Anterior cingulate cortex (tissue), 58 donors: Measurements from ENCODE around the gene BBS12.

ENCODE experiments used
- DNase-seq, 58 donors: peaks; one replicate each; lab custom pipeline; 2025; lab: John Stamatoyannopoulos, UW

BBS12 gene

DNA sequence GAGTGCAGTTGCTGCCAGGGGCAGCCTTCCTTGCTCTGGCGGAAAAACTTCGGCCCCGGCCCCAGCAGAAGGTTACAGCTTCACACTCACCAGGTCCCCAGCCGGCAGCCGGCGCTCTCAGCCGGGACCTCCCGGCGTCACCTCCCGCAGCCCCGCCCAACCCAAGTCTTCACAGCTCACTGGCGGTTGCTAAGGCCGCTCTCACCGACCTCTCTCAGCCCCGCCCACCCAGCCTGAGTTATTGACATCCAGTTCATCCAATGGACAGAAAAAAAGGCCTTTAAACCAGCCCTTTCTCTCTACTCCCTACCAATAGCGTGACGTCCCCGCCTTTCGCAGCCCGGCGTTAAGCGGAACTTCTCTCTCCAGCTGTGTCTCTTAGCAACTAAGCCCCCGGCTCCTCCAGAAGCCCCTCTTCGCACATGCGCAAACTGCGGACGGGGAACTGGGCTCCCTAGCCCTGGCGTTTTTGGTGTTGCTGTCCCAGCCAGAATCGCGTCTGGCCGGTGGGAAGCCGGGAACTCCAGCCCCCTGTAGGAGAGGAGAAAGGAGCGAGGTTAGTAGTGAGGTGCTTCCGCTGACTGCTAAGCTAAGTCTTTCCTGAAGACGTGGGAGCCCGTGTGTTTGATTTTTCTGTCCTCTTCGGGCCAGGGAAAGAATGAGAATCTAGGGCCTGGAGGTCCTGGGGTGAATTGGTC, at the start of gene BBS12:
Gene BBS12, plus strand, starts transcription at position 376 of the 698 bp plus-strand sequence. CDS start 9,189 bp downstream, outside the sequence.
- DNase-seq = peak; percentile 73 to 100 (median 98)

DNA sequence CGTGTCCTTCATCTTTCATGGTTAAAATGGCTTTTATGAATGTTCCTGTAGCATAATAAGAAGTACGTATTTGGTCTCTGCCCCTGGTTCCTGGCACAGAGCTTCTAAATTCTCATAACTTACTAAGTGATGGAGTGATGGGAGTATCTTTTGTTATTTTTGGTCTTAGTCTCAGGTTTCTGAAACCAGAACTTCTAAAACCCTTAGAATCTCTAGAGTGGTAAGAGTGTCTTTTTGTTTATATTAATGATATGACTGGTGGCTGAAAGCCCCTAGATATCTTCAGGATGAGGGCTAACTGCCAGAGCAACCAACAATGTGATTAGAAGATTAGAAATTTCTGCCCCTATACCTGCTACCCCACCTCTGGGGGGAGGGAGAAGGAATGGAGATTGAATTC, 45.8 kb upstream of the BBS12 start:
- no peak for DNase-seq

DNA sequence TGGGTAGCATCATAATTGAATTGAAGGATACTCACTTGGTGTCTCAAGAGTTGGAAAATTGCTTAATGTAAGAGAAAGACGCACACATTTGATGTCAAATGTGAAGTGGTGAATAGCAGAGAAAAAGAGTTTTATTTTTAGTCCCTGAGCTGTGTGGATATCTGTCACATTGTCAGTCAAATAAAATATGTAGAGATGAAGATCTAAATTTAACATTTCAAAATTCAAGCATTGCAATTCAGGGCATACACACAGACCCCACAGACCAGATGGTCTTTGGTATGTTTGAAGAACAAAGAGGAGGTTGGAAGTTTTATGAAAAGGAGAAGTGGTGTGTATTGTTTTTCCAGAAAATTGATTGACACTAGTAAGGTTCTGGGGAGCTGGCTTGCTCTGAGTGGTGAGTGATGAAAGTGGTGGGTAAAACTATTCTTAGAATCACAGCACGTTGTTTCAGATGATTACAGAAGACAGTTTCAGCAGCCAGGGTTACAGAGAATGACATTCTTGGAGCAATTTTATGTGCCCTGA, 44.9 kb upstream of the BBS12 start:
- DNase-seq = no peak

DNA sequence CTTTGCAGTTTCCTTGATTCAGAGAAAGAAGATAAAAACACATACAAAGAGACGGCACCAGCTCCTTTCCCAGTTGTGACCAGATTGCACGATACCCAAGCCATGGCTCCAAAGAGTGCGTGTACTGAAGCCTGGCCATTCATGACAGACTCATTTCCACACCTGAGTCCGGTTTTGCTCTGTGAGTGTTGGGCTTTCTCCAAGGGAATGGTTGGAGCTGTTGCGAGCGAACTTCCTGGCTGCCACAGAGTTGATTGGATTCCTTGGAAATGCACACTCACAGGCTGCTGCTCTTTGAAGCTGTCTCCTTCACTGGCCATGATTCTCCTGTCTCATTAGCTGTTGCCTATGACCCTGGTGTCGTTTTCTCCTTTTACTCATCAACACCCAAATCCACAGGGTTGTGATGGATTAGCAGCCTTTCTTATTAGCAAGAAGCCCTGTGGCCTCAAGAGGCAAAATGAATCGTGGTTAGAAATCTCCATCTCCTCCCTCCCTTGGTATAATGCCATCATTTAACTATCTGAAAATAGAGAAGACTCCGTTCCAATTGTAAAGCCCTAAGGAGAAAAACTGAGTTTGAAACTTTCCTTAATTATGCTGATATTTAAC, 43.9 kb upstream of the BBS12 start:
- peak in 1 of 58 donors; percentile 1 for DNase-seq

- DNase-seq = no peak
These were observed 42.5 kb upstream of the BBS12 start for GRCh38 chr4:122689972-122690371.

DNA sequence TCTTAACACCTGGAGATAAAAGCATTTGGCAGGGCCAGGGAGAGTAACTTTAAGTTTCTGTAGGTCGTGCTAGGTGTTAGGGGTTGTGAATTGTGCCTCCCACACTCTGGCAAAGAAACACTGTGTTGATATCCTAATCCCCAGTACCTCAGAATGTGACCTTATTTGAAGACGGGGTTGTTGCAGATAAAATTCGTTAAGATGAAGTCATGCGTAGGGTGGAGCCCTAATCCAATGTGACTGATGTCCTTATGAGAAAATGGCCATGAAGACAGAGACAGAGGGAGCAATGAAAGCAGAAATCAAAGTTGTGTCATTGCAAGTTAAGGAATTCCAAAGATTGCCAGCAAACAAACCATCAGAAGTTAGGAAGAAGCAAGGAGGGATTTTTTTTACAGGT, 40.5 kb upstream of the BBS12 start:
- DNase-seq = no peak

DNA sequence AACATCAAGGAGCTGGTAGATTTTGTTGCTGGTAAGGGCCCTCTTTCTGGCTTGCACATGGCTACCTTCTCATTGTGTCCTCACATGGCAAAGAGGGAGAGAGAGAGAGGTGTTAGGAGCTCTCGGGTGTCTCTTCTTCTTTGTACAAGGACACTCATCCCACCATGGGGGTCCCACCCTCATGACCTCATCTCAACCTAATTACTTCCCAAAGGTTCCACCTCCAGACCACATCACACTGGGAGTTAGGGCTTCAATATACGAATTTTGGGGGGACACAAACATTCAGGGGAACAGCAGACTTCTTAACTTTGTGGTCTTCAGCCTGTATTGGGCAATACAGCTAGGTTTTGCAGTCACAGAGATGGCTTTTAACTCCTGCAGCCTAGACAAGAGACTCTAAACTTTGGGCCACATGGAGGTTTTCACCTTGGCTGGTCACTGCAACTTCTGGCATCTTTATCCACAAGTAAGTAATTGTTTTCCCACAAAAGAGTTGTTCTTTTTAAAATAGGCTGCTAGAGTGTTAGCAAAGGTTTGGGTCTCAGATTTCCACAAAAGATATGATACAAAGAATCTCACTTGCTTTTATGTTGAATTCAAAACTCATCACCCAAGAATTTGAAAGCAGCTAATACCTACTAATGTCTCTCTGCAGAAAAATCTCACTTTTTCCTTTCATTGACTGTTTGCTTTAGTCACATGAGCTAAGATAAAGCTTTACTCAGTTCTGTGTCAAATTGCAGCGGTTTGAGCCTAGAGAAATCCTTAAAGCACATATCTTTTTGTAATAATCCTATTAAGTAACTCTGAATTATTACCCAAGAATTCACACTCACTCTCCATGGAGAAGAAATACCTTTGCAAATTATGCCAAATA, 39.6 kb upstream of the BBS12 start:
- DNase-seq = no peak

GRCh38 chr4:122695226-122695625, 37.3 kb upstream of the BBS12 start:
- no peak for DNase-seq

DNA sequence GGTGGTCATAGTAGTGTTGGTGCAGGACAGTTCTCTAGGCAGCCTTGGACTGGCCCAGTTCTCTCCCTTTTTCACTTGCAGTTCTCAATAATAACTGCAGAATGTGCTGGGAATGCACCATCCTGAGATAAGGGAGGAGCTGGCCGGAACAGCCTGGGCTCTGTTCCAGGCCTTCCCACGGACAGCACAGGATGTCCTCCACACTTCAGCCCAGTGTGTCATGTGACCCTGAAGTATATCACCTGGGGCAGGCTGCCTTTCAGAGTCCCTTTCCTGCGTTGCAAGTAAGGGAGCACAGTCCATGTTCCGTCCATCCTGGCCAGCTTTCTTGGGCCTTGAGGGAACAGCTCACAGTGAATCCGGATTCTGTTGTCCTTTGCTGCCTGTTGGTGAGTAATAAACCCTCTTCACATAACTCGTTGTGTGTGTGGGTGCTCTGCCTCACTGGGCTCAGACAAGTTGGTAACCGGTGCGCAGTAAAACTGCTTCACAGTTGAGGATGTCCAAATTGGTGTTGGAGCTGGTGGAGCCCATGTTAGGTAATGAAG, 32.3 kb upstream of the BBS12 start:
- DNase-seq = no peak

DNA sequence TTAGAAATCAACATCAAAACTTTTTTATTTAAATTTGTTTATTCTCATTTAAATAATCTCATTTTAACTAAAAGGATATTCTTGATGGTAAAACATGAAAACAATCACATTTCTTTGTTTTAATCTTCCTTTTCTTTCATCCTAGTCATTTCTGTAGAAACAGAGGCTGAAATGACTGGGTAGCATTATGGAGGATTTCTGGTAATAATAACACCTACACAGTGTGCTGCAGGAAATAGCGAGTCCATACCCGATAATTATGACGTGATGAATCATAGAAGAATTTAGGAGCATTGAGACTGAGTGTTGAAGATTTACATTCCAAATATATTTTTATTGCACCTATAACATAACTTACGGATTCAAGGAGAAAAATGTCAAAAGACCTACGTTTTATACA, 31.4 kb upstream of the BBS12 start:
- no peak for DNase-seq

DNA sequence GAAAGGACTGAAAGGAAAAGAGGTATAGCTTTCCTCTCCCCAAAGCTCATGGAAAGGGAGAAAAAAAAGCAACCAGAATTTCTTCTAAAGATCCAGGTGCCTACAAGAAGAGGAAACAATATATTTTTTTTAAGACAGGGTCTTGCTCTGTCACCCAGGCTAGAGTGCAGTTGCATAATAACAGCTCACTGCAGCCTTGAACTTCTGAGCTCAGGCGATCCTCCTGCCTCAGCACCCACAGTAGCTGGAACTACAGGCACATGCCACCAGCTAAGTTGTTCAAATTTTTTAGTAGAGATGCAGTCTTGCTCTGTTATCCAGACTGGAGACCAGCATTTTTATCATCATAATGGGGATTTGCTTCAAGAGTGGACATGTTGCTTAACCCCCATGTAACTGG, 30.5 kb upstream of the BBS12 start:
- no peak for DNase-seq

DNA sequence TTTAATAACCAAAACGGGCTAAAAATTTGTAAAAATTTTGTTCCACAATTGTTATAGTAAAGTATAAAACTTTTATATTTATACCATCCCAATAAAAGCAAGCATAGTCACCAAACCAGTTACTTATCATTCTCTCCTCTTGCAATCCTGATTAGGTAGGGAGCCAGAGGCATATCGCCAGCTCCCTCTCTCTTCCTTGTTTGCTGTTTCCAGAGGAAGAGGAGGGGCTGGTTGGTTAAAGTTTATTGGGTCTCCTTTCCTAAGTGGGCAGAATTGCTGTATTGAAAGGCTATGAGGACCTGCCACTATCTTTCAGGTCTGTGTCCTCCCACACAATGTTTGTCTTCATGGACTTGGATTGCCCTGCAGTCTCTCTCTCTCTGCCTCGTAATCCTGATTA, 29.6 kb upstream of the BBS12 start:
- no peak for DNase-seq

DNA sequence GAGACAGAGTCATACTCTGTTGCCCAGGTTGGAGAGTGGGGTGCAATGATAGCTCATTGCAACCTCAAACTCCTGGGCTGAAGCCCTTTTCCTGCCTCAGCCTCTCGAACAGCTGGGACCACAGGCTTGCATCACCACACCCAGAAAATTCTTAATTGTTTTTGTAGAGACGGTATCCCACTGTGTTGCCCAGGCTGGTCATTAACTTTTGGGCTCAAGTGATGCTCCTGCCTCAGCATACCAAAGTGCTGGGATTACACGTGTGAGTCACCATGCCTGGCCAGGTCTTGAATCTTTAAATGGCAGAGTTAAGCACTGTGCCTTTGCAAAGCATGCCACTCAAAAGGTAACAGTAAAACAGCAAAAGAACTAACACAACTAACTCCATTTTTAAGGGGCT, 28.6 kb upstream of the BBS12 start:
- no peak for DNase-seq

DNA sequence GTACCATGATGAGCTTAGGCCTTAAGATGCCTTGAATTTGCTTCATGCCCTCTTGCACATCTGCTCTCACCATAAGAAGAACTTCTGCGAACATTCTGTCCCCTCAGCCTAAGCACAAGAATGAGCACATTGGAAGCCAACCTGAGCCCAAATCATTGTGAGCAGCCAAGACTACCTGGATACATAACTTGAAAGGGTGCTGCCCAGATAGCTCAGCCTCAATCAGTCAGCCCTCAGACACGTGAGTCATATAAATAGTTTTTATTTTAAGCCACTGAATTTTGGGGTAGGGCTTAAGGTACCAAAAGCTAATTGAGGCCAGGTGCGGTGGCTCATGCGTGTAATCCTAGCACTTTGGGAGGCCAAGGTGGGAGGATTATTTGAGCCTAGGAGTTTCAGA, 27.5 kb upstream of the BBS12 start:
- DNase-seq = no peak

DNA sequence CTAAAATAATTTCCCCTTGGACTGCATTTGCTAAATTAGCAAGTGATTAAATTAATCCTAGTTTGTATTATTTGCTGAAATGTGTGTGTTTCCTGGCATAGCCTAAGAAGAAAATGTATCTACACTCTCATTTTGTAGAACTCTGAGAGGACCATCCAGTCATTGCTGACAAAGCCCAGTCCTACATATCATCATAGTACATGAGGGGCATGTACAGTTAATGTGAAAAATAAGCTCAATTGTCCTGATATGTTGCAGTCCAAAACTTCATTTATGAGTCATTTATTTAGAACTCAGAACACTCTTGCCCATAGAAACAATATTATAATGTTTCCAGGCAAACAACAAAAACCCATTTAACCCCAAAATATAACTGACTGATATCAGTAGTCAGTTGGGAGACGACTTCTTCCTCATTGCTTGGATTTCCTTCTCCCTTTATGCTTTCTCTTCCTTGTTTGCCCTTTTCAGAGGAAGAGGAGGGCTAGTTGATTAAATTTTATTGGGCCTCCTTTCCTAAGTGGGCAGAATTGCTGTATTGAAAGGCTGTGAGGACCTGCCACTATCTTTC, 26.9 kb upstream of the BBS12 start:
- no peak for DNase-seq

DNA sequence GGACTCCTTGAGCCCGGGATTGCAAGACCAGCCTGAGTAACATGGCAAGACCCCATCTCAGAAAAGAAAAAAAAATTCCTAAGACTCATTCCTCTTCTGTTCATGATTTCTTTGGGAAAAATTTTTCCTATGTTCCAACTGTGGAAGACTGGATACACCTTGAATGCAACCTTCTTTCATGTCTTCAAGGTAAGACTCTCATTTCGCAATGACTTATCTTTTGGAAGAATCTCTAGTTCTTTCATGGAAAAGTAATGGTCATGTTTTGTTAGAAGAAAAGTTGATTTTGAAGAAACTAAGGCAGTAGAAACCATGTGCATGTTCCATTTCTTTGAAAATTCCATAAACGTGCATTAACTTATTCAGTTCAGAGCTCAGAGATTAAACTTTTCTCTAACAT, 26.0 kb upstream of the BBS12 start:
- DNase-seq = no peak

GRCh38 chr4:122707497-122707896, 25.0 kb upstream of the BBS12 start:
- no peak for DNase-seq

- no peak for DNase-seq
These were observed 23.3 kb upstream of the BBS12 start for GRCh38 chr4:122709236-122709635.

GRCh38 chr4:122710434-122711308, 21.8 kb upstream of the BBS12 start:
- no peak for DNase-seq

DNA sequence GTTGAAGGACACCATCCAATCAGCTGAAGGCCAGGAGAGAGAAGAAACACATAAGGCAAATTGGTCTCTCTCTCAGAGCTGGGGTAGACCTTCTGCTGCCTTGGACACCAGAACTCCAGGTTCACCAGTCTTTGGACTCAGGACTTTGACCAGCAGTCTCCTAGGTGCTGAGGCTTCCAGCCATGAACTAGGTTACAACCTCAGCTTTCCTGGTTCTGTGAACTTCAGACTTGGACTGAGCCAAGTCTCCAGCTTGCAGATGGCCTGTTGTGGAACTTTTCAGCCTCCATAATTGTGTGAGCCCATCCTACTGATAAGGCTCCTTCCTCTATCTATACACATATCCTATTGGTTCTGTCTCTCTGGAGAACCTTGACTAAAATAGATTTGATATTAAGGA, 20.6 kb upstream of the BBS12 start:
- DNase-seq = no peak
